NCI-H2227 (cell line): Measurements from ENCODE around the gene BACE2.
"Not testable (repeated sequence)": the region's sequence is repeated elsewhere in the genome, so short reads cannot be mapped to it uniquely, and the experiment has no call there.

Source experiments
- DNase-seq: peaks from one replicate; lab custom pipeline; 2025; ENCODE audit not compliant: unreplicated experiment; lab: John Stamatoyannopoulos, UW

Gene BACE2

DNA sequence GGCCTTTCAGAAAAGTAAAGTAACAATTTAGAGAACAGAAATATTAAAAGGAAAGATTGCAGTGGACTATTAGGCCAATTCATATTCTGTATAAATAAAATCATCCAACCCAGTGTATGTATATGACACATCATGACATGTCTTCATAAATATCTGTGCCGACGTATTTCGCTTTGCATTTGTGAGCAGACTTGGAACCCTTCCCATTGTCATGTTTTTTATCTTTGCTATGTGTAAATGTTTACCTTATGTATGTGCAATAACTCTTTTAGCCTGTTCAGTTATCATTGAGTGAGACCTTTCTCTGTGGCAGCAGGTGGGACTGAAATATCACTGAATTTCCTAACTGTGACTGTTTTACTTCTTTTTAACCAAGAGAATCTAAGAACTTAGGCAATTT lies 90.7 kb downstream of the BACE2 start:
- DNase-seq = no peak

DNA sequence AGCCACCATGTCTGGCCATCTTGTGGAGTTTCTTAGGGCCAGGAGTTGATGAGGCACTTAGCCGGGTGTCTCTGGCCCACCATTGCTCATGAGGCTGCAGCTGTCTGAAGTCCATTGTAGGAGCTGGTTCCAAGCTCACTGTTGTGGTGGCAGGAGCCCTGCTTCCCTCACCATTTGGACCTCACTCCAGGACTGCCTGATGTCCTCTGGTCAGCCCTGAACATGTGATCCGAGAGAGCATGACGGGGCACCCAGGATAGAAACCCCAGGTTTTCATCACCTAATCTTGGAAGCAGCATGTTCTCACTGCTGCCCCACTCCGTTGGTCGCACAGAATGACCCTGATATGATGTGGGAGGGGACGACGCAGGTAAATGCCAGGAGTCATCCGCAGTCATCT lies 92.5 kb downstream of the BACE2 start:
- no peak for DNase-seq

DNA sequence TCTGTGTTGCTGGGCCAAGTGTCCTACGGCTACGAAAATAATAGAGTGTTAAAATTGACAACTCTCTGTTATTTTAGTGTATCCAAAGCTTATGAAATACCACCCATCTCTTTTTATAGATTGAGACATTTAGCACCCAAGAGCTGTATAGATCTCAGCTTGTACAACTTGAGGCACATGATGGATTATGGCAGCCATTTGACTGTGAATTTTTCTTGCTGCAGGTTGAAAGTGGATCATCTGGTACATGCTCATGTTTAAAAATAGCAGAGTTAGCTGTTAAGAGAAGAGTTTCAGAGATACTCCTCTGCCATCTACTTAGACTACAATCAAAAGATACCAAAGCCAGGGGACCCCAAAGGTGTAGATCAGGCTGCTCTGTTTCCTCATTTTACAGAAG lies 99.4 kb downstream of the BACE2 start:
- DNase-seq = no peak

GRCh38 chr21:41269535-41269934 lies 101.6 kb downstream of the BACE2 start:
- no peak for DNase-seq

GRCh38 chr21:41277196-41277595 lies 109.2 kb downstream of the BACE2 start:
- DNase-seq = no peak

GRCh38 chr21:41277846-41278245 lies 109.9 kb downstream of the BACE2 start:
- DNase-seq = no peak

GRCh38 chr21:41280115-41280919 lies 112.4 kb downstream of the BACE2 start:
- no peak for DNase-seq

GRCh38 chr21:41282412-41282811 lies 114.5 kb downstream of the BACE2 start:
- DNase-seq = no peak

GRCh38 chr21:41283211-41283818 lies 115.4 kb downstream of the BACE2 start:
- DNase-seq = peak; percentile 77

- peak; percentile 43 for DNase-seq
Measured at GRCh38 chr21:41289431-41289830, 121.5 kb downstream of the BACE2 start.

DNA sequence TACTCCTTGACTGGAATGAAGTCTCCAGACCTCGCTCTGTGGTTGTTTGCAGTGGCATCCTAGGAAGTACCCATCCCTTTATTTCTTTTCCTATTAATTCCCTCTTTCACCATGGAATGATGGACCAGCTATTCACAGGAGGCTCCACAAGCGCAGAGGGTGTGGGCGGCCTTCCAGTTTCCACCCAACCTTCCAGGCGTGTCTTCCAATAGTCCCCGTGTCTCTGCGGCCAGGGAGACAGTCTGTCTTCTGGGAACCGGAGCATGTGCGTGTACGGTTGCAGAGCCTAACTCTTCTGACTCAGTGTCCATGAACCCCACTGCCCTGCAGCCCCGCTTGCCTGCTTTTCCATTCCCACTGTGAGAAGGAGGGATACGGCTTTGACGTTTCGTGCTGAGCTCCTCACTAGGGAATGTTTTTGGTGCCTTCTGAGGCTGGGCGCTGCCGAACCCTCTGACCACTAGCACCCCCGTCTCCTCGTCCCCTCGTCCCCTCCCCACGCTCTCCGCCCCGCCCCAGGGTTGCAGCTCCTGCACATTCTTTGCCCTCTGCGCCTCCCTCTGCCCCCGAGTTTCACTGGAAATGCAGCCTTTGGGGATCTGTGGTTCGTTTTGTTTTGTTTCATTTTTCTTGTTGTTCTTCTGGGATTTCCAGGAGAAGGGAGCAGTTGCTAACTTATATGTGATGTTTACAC lies 122.3 kb downstream of the BACE2 start:
- DNase-seq = no peak

DNA sequence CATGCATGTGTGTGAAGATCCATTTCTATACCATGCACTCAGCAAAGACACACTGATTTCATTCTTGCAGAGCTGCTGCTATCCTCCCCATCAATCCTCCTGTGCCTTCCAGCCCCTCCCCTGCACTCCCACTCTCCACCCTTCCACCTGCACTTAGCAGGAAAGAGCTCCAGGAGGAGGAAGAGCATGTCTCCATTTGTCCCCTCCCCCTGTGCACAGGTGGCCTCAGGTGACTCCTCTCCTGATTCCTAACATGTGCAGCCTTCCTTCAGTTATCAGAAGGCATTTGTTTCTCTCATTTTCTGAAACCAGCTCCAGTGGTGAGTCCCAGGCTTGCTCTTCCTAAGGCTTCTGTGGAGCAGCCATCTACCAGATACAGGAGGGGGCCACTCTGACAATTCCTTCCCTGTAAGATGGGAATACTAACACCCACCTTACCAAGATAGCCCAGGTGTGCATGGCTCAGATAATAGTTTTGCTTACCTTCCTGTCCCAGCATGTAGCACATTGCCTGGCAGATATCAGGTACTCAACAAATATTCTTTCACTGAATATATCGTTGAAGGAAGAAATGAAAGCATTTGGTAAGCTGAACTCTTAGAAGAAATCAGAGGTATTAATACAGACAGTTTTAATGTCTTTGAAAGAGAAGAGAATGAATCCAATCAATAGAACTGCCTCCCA lies 126.7 kb downstream of the BACE2 start:
- DNase-seq = no peak

DNA sequence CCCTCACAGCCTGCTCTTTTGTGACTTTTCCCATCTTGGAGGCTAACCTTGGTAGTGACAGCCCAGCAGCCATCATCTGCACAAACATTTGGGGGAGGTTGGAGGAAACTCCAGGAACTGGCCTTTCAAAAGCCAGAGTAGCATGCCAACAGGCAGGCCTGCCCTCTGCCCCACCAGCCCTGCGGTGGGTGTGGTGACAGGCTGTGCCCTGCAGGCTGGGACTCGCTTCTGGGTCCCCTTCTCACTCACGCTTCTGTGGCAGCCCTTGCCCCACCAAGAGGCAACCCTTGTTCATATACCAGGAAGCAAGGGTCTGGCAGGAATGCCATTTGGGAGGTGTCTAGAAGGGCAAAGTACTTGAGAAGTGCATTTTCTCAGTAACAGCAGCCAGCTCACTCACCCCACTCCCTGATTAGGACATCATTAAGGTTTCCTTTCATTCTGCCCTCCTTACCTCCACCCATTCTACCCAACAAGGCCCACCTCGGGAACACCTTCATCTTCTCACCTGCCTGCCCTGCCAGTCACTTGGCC lies 127.8 kb downstream of the BACE2 start:
- no peak for DNase-seq

- DNase-seq = no peak
Measured at GRCh38 chr21:41302976-41303375, 135.0 kb downstream of the BACE2 start.

DNA sequence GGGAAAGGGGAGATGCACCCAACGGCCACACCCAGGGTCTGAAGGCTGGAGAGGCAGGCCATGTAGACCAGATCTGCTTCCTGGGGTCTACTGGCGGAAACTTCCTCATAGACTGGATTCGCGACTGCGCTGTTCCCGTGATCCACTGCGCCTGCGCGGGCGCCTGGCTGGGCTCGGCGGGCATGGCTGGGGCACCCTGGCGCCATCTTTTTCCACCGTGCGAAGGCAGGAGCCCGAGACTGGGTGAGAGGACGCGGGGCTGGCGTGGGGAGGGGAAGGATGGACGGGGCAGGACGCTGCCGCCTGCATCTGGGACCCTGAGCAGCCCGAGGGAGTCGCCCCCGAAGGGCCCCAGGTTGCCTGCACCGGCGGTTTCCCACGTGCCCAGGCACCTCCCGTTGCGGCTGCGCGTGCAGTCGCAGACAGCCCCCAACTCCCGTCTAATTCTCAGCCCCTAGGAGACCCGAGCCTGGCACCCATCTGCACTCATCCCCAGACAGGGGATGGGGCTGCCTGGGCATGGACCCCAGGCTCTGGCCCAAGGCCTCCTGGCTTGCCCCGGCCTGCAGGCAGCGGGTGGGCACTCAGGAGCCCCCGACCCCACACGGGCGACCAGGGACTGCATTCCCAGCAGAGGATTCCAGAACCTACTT lies 136.2 kb downstream of the BACE2 start:
- DNase-seq = no peak

DNA sequence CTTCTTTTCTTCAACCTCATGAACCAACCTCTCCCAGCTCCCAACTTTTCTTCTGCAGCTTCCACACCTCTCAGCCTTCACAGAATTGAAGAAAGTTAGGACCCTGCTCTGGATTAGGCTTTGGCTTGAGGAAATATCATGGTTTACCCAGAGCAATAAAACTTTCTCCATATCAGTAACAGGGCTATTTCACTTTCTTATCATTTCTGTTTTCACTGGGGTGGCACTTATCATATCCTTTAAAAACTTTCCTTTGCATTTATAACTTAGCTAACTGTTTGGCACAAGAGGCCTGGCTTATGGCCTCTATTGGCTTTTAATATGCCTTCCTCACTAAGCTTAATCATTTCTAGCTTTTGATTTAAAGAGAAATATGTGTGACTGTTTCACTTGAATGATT lies 139.3 kb downstream of the BACE2 start:
- no peak for DNase-seq

DNA sequence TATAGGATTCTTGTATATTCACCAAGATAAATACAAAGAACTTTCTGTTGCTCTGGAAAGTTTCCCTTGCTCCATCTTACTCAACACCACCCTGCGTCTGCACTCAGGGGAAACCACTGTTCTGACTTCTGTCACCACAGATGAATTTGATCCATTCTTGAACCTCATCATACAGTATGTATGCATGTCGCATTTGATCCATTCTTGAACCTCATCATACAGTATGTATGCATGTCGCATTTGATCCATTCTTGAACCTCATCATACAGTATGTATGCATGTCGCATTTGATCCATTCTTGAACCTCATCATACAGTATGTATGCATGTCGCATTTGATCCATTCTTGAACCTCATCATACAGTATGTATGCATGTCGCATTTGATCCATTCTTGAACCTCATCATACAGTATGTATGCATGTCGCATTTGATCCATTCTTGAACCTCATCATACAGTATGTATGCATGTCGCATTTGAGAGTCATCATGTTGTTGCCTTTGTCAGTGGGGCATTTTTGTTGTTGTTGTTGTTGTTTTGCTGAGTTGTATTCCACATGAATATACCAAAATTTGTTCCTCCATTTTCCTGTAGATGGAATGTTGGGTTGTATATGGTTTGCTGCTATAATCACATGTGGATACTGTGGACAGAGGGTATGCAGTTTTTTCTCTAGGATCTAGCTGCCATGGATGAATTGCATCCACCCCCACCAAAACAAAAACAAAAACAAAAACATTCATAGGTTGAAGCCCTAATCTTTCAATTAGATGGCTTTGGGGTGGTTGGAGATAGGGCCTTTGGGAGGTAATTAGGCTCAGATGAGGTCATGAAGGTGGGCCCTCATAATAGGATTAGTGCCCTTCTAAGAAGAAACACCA lies 145.6 kb downstream of the BACE2 start:
- not testable (repeated sequence) for DNase-seq

DNA sequence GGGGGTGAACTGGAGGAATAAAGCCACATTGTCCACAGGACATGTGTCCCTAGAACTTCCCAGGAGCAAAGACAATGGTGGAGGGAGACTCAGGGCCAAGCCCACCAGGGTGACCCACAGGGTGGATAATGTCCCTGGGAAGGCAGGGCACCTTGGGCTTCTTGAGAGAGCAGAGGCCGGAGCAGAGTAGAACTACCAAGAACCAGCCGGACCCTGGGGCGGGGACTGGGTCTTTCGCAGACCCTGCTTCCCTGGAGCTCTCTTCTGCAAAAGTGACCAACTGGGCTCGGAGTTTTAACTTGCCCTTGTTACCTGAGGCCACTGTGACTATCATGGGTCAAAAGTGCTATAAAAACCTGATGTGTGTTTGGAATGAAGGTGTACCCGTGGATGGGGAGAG lies 147.8 kb downstream of the BACE2 start:
- no peak for DNase-seq

- peak; percentile 32 for DNase-seq
Measured at GRCh38 chr21:41316200-41317062, 148.5 kb downstream of the BACE2 start, which contains the start of gene FAM3B. Gene FAM3B (plus strand): TSS chr21:41316801. CDS start chr21:41316880, 79 bp downstream.
